ENCODE data around the gene TNFAIP8. TPM values are rescaled to one million over a fixed set of nuclear protein-coding genes. Genes with fewer than 3 reads are reported as not detected.

TNFAIP8 gene
- total RNA-seq, 1 experiment from 2014 or later: 7.3 TPM

GRCh38 chr5:119389288-119390030 is 33.6 kb downstream of the TNFAIP8 start:
- WGBS (ENCODE audit: extremely low coverage, insufficient read length, low lambda C conversion rate): no CpG with 5 or more reads among the region's 3 CpGs
- Histone ChIP-seq H3K4ac (ENCODE audit: low read depth, low read length) (no peak overlapping the region), H3K27ac (ENCODE audit: insufficient read length, low read depth, low read length) (no peak overlapping the region), H4K8ac (replicated peaks; ENCODE audit: insufficient read length, low read depth, low read length) (no peak overlapping the region), H3K9ac (ENCODE audit: extremely low read depth, insufficient read length, low read length) (no peak overlapping the region), H3K14ac (ENCODE audit: insufficient read depth, low read length) (no peak overlapping the region), H3K27me3 (ENCODE audit: insufficient read depth, low read length) (no peaks in the 10 kb centered on the region), H2BK20ac (ENCODE audit: low read depth, low read length, poor library complexity, severe bottlenecking) (no peak overlapping the region), H2BK120ac (ENCODE audit: low read depth, low read length, poor library complexity, severe bottlenecking) (no peak overlapping the region), H4K5ac (ENCODE audit: insufficient read length, low read depth, low read length) (no peak overlapping the region), H3K18ac (ENCODE audit: insufficient read length, low read depth, low read length) (no peak overlapping the region), H2BK12ac (ENCODE audit: insufficient read length, low read depth, low read length) (no peak overlapping the region), H3K23me2 (ENCODE audit: insufficient read length, low read depth, low read length, poor library complexity, severe bottlenecking) (no peaks in the 10 kb centered on the region), H2BK5ac (ENCODE audit: insufficient read length, low read length) (no peak overlapping the region), H3K79me2 (ENCODE audit: insufficient read depth, low read length) (no peaks in the 10 kb centered on the region), H3K23ac (ENCODE audit: insufficient read length, low read depth, low read length) (no peak overlapping the region), H4K91ac (ENCODE audit: insufficient read length, low read depth, low read length) (no peak overlapping the region), H3K9me3 (ENCODE audit: control insufficient read depth, low read depth, low read length) (no peaks in the 10 kb centered on the region), H3K4me2 (ENCODE audit: insufficient read depth, insufficient read length, low read length) (no peak overlapping the region), H3K79me1 (ENCODE audit: insufficient read depth, low read depth, low read length, poor library complexity, severe bottlenecking) (no peaks in the 10 kb centered on the region), H4K20me1 (ENCODE audit: control insufficient read depth, insufficient read depth, insufficient read length) (no peaks in the 10 kb centered on the region), H2BK15ac (ENCODE audit: low read depth, low read length) (no peak overlapping the region), H2AK5ac (ENCODE audit: insufficient read length, low read length) (peak overlapping the region; percentile 14), H3K56ac (ENCODE audit: insufficient read length, low read depth, low read length) (no peak overlapping the region), H2AFZ (ENCODE audit: low read length) (no peak overlapping the region), H3K4me1 (ENCODE audit: insufficient read depth, low read length) (peaks cover 10% of the 10 kb centered on the region), H3T11ph (ENCODE audit: low read length) (no peak overlapping the region)
- no peak overlapping the region for H3K4me3 Mint-ChIP-seq
- peaks cover 2 to 11% (median 8%) of the 10 kb centered on the region in 3 experiments; a peak in 5 of 7 replicates for H3K36me3 Mint-ChIP-seq (ENCODE audit: insufficient read depth in 1 of 3, low read depth in 3 of 3)
- H3K27me3 Mint-ChIP-seq (ENCODE audit: low read depth): no peaks in the 10 kb centered on the region
- no peak for TF ChIP-seq CTCF (conservative IDR thresholded peaks at IDR 0.05)
- peak overlapping the region; percentile 12 to 52 (median 25); a peak in 4 of 7 replicates for H3K27ac Mint-ChIP-seq
- no peaks in the 10 kb centered on the region for H3K9me3 Mint-ChIP-seq
- DNase-seq: no peak
- peaks cover 19 to 20% of the 10 kb centered on the region in 2 experiments for H3K4me1 Mint-ChIP-seq

Measured in H9 (cell line).